Neural crest cell (in vitro differentiated cells): Measurements from ENCODE around the gene PPL. TPM values are rescaled to one million over a fixed set of nuclear protein-coding genes. Genes with fewer than 3 reads are reported as not detected.
"Not testable (repeated sequence)": the region's sequence is repeated elsewhere in the genome, so short reads cannot be mapped to it uniquely, and the experiment has no call there.

ENCODE experiments used
- DNase-seq: peaks from one replicate; pipeline ENCODE4 v3.0.0; 2021; ENCODE audit warnings: low read depth, mixed read lengths, low spot score
- H3K27ac Mint-ChIP-seq: one replicate; pipeline ENCODE4 v1.8.0; 2021; ENCODE audit warnings: mild to moderate bottlenecking, mixed read lengths; ENCODE audit not compliant: unreplicated experiment
- H3K27me3 Mint-ChIP-seq: 2 replicates; pipeline ENCODE4 v1.8.0; 2021; ENCODE audit warnings: low read depth, mild to moderate bottlenecking, mixed read lengths
- H3K36me3 Mint-ChIP-seq: 2 replicates; pipeline ENCODE4 v1.8.0; 2021; ENCODE audit warnings: low read depth, mild to moderate bottlenecking, mixed read lengths
- H3K4me1 Mint-ChIP-seq: 2 replicates; pipeline ENCODE4 v1.8.0; 2021; ENCODE audit warnings: mixed read lengths
- H3K4me3 Mint-ChIP-seq: one replicate; pipeline ENCODE4 v1.8.0; 2021; ENCODE audit warnings: mild to moderate bottlenecking, mixed read lengths
- H3K9me3 Mint-ChIP-seq: 2 replicates; pipeline ENCODE4 v1.8.0; 2021; ENCODE audit warnings: mixed read lengths
- CTCF ChIP-seq: fragments of 200-600 bp; sonication (generic); conservative IDR thresholded peaks from 2 replicates; pipeline ENCODE4 v1.5.0; 2021; ENCODE audit warnings: antibody characterized with exemption, mild to moderate bottlenecking
- total RNA-seq: library from RNA; stranded (reverse); gene quantifications from 2 replicates; pipeline ENCODE4 v1.2.1, GENCODE V29; 2021

PPL gene
- total RNA-seq, 1 donor from 2014 or later = 0.26 TPM

DNA sequence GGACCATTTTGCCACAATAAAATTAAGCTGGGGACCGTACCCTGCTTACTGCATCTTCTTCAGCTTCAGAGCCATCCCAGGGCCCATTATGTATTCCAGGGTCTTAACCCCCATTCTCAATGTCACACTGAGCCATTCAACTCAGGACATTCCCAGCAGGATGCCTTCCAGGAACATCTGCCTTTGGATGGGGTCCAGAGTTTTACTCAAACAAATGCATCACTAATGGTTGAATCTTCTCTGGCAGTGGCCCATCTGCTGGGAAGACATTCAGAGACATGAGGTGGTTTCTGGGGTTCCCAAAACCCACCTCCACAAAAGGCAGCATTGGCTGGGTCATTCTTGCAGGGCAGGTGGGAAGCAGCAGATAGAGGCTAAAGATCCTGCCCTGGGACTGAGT is 17.8 kb upstream of the PPL start:
- no peak overlapping the region for H3K4me3 Mint-ChIP-seq
- no peaks in the 10 kb centered on the region for H3K9me3 Mint-ChIP-seq
- no peak overlapping the region for H3K27ac Mint-ChIP-seq
- H3K36me3 Mint-ChIP-seq = no peaks in the 10 kb centered on the region
- no peak for TF ChIP-seq CTCF
- peaks cover 35% of the 10 kb centered on the region for H3K27me3 Mint-ChIP-seq
- DNase-seq = no peak
- peaks cover 19% of the 10 kb centered on the region for H3K4me1 Mint-ChIP-seq

DNA sequence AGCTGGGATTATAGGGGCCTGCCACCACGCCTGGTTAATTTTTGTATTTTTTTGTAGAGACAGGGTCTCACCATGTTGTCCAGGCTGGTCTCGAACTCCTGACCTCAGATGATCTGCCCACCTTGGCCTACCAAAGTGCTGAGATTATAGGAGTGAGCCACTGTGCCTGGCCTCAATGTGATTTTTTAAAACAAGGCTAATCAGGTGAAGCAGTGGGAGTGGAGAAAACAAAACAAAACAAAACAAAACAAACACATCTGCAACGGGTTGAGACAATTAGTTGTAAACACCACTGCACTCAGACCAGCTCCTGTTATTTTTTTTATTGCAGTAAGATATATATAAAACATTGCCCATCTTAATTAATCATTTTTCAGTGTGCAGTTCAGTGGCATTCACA is 14.6 kb upstream of the PPL start:
- not testable (repeated sequence) for DNase-seq, H3K36me3 Mint-ChIP-seq, H3K27ac Mint-ChIP-seq, H3K4me3 Mint-ChIP-seq, H3K9me3 Mint-ChIP-seq
- peaks cover 17% of the 10 kb centered on the region for H3K27me3 Mint-ChIP-seq
- peaks cover 10% of the 10 kb centered on the region for H3K4me1 Mint-ChIP-seq

- no peak overlapping the region for H3K27ac Mint-ChIP-seq
- no peaks in the 10 kb centered on the region for H3K36me3 Mint-ChIP-seq
Measured at GRCh38 chr16:4949986-4950385, 13.0 kb upstream of the PPL start.

GRCh38 chr16:4948903-4949766 is 12.2 kb upstream of the PPL start:
- H3K4me1 Mint-ChIP-seq = peaks cover 4% of the 10 kb centered on the region
- peaks cover 21% of the 10 kb centered on the region for H3K27me3 Mint-ChIP-seq
- no peak overlapping the region for H3K4me3 Mint-ChIP-seq
- TF ChIP-seq CTCF = no peak
- DNase-seq = no peak
- no peaks in the 10 kb centered on the region for H3K36me3 Mint-ChIP-seq
- H3K27ac Mint-ChIP-seq = no peak overlapping the region
- H3K9me3 Mint-ChIP-seq = no peaks in the 10 kb centered on the region

More at GRCh38 chr16:4949986-4950385, 13.0 kb upstream of the PPL start:
- peaks cover 4% of the 10 kb centered on the region for H3K4me1 Mint-ChIP-seq
- peaks cover 17% of the 10 kb centered on the region for H3K27me3 Mint-ChIP-seq
- no peak overlapping the region for H3K4me3 Mint-ChIP-seq
- H3K9me3 Mint-ChIP-seq = no peaks in the 10 kb centered on the region
- no peak for DNase-seq
- TF ChIP-seq CTCF = no peak

DNA sequence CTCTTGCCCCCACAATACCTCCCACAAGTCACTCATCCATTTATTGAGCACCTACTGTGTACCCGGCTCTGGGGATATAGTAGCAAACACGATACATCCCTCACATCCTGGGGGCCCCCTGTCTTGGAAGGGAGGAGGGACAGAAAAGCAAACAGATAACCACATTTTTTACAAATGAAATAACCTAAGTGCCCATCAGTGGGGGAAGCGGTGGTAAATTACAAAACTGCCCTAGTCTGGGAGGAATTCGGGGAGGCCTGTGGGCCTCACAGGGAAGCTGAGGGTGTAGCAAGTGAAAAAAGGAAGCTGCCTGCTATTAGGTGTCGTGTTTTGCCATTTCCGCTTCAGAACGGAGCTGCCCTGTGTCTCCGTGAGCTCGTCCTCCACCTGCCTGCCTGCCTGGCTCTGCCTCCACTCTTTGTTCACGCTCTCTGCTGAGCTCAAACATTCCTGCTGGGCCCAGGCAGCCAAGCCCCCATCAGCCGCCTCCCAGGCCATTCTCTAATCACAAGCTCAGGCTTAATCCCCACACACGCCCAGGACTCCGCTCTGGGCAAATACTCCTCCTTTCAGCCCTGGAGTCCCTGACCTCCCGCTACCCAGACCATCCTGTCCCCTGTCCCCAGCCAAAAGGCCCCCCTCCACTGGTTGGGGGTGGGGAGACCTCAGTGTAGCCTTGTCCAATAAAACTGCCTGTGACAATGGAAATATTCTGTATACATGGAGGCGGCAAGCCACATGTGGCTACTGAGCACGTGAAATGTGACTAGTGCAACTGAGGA is 11.0 kb upstream of the PPL start:
- no peak overlapping the region for H3K4me3 Mint-ChIP-seq

More for the DNA sequence above, 11.0 kb upstream of the PPL start:
- DNase-seq = no peak
- Mint-ChIP-seq H3K27ac (no peak overlapping the region), H3K27me3 (peaks cover 19% of the 10 kb centered on the region), H3K36me3 (no peaks in the 10 kb centered on the region), H3K4me1 (peaks cover 10% of the 10 kb centered on the region), H3K9me3 (no peaks in the 10 kb centered on the region)
- no peak for TF ChIP-seq CTCF
